Stomach smooth muscle (tissue), 2 donors: Measurements from ENCODE around the gene SULT1C3.

Source experiments
- H3K27ac ChIP-seq: one replicate; pipeline ENCODE4 v1.7.0; 2013; ENCODE audit warnings: mild to moderate bottlenecking, low read length, inconsistent platforms
- H3K27me3 ChIP-seq, 2 donors: one replicate each; pipeline ENCODE4 v1.7.0; 2013; ENCODE audit warnings: low read length in 2 of 2; ENCODE audit not compliant: insufficient read depth in 2 of 2, control insufficient read depth in 1 of 2
- H3K36me3 ChIP-seq, 2 donors: one replicate each; pipeline ENCODE4 v1.7.0; 2013; ENCODE audit warnings: low read length in 2 of 2; ENCODE audit not compliant: control insufficient read depth in 2 of 2, insufficient read depth in 2 of 2
- H3K4me1 ChIP-seq: one replicate; pipeline ENCODE4 v1.7.0; 2013; ENCODE audit warnings: low read length; ENCODE audit not compliant: control insufficient read depth, insufficient read depth
- H3K4me3 ChIP-seq, 2 donors: one replicate each; pipeline ENCODE4 v1.7.0; 2013; ENCODE audit warnings: low read length in 2 of 2
- H3K9ac ChIP-seq, 2 donors: one replicate each; pipeline ENCODE4 v1.7.0; 2013; ENCODE audit warnings: low read length in 2 of 2, mild to moderate bottlenecking in 1 of 2
- H3K9me3 ChIP-seq, 2 donors: one replicate each; pipeline ENCODE4 v1.7.0; 2013; ENCODE audit warnings: low read length in 2 of 2; ENCODE audit not compliant: control insufficient read depth in 2 of 2
- donor health status: healthy.
- donor health status: Pancreatic carcinoma.

The SULT1C3 gene

GRCh38 chr2:108243566-108243965, 3.8 kb downstream of the SULT1C3 start:
- H3K27ac ChIP-seq: no peak overlapping the region
- no peaks in the 10 kb centered on the region for H3K4me1 ChIP-seq
- peaks cover 0 to 4% of the 10 kb centered on the region in 2 donors for H3K9me3 ChIP-seq
- no peak overlapping the region for H3K9ac ChIP-seq
- no peak overlapping the region for H3K4me3 ChIP-seq
- H3K36me3 ChIP-seq: no peaks in the 10 kb centered on the region
- no peaks in the 10 kb centered on the region for H3K27me3 ChIP-seq

- Histone ChIP-seq H3K27ac (no peak overlapping the region), H3K9me3 (peaks cover 0 to 4% of the 10 kb centered on the region in 2 donors), H3K9ac (no peak overlapping the region), H3K36me3 (no peaks in the 10 kb centered on the region), H3K27me3 (no peaks in the 10 kb centered on the region), H3K4me3 (no peak overlapping the region), H3K4me1 (no peaks in the 10 kb centered on the region)
Measured at GRCh38 chr2:108244667-108245414, 5.1 kb downstream of the SULT1C3 start.

- Histone ChIP-seq H3K4me1 (no peaks in the 10 kb centered on the region), H3K9me3 (no peaks in the 10 kb centered on the region), H3K27me3 (no peaks in the 10 kb centered on the region), H3K36me3 (no peaks in the 10 kb centered on the region), H3K27ac (no peak overlapping the region), H3K4me3 (no peak overlapping the region), H3K9ac (no peak overlapping the region)
Measured at GRCh38 chr2:108253106-108253505, 13.3 kb downstream of the SULT1C3 start.

- Histone ChIP-seq H3K4me1 (no peaks in the 10 kb centered on the region), H3K27ac (no peak overlapping the region), H3K9ac (no peak overlapping the region)
Measured at GRCh38 chr2:108257757-108258331, 18.1 kb downstream of the SULT1C3 start.

GRCh38 chr2:108260773-108261172, 21.0 kb downstream of the SULT1C3 start:
- Histone ChIP-seq H3K27me3 (no peaks in the 10 kb centered on the region), H3K36me3 (no peaks in the 10 kb centered on the region), H3K4me1 (no peaks in the 10 kb centered on the region), H3K4me3 (no peak overlapping the region), H3K27ac (no peak overlapping the region), H3K9me3 (no peaks in the 10 kb centered on the region), H3K9ac (no peak overlapping the region)

More at GRCh38 chr2:108257757-108258331, 18.1 kb downstream of the SULT1C3 start:
- Histone ChIP-seq H3K36me3 (no peaks in the 10 kb centered on the region), H3K9me3 (no peaks in the 10 kb centered on the region), H3K4me3 (no peak overlapping the region), H3K27me3 (no peaks in the 10 kb centered on the region)

- H3K9me3 ChIP-seq: no peaks in the 10 kb centered on the region
- no peak overlapping the region for H3K27ac ChIP-seq
- H3K27me3 ChIP-seq: no peaks in the 10 kb centered on the region
- no peak overlapping the region for H3K9ac ChIP-seq
- no peak overlapping the region for H3K4me3 ChIP-seq
- H3K4me1 ChIP-seq: no peaks in the 10 kb centered on the region
- H3K36me3 ChIP-seq: no peaks in the 10 kb centered on the region
Measured at GRCh38 chr2:108262036-108262435, 22.3 kb downstream of the SULT1C3 start.

GRCh38 chr2:108263401-108263800, 23.6 kb downstream of the SULT1C3 start:
- no peaks in the 10 kb centered on the region for H3K27me3 ChIP-seq
- no peak overlapping the region for H3K4me3 ChIP-seq
- H3K27ac ChIP-seq: no peak overlapping the region
- H3K4me1 ChIP-seq: no peaks in the 10 kb centered on the region
- H3K36me3 ChIP-seq: no peaks in the 10 kb centered on the region
- no peaks in the 10 kb centered on the region for H3K9me3 ChIP-seq
- no peak overlapping the region for H3K9ac ChIP-seq

- Histone ChIP-seq H3K4me3 (no peak overlapping the region), H3K27me3 (no peaks in the 10 kb centered on the region), H3K36me3 (no peaks in the 10 kb centered on the region), H3K4me1 (no peaks in the 10 kb centered on the region), H3K27ac (no peak overlapping the region), H3K9me3 (no peaks in the 10 kb centered on the region), H3K9ac (no peak overlapping the region)
Measured at GRCh38 chr2:108266218-108266617, 26.4 kb downstream of the SULT1C3 start.

- no peaks in the 10 kb centered on the region for H3K9me3 ChIP-seq
- no peak overlapping the region for H3K4me3 ChIP-seq
- H3K4me1 ChIP-seq: no peaks in the 10 kb centered on the region
- no peak overlapping the region for H3K9ac ChIP-seq
- no peaks in the 10 kb centered on the region for H3K36me3 ChIP-seq
- no peaks in the 10 kb centered on the region for H3K27me3 ChIP-seq
- H3K27ac ChIP-seq: no peak overlapping the region
Measured at GRCh38 chr2:108267101-108267500, 27.3 kb downstream of the SULT1C3 start.

GRCh38 chr2:108268001-108268400, 28.2 kb downstream of the SULT1C3 start:
- Histone ChIP-seq H3K9me3 (no peaks in the 10 kb centered on the region), H3K27me3 (no peaks in the 10 kb centered on the region), H3K4me1 (no peaks in the 10 kb centered on the region), H3K36me3 (no peaks in the 10 kb centered on the region), H3K9ac (no peak overlapping the region), H3K27ac (no peak overlapping the region), H3K4me3 (no peak overlapping the region)

- Histone ChIP-seq H3K27ac (no peak overlapping the region), H3K4me1 (no peaks in the 10 kb centered on the region), H3K36me3 (no peaks in the 10 kb centered on the region), H3K27me3 (no peaks in the 10 kb centered on the region), H3K4me3 (no peak overlapping the region), H3K9me3 (no peaks in the 10 kb centered on the region), H3K9ac (no peak overlapping the region)
Measured at GRCh38 chr2:108270346-108270745, 30.6 kb downstream of the SULT1C3 start.
